ENCODE measurements around the gene USE1.

DNA sequence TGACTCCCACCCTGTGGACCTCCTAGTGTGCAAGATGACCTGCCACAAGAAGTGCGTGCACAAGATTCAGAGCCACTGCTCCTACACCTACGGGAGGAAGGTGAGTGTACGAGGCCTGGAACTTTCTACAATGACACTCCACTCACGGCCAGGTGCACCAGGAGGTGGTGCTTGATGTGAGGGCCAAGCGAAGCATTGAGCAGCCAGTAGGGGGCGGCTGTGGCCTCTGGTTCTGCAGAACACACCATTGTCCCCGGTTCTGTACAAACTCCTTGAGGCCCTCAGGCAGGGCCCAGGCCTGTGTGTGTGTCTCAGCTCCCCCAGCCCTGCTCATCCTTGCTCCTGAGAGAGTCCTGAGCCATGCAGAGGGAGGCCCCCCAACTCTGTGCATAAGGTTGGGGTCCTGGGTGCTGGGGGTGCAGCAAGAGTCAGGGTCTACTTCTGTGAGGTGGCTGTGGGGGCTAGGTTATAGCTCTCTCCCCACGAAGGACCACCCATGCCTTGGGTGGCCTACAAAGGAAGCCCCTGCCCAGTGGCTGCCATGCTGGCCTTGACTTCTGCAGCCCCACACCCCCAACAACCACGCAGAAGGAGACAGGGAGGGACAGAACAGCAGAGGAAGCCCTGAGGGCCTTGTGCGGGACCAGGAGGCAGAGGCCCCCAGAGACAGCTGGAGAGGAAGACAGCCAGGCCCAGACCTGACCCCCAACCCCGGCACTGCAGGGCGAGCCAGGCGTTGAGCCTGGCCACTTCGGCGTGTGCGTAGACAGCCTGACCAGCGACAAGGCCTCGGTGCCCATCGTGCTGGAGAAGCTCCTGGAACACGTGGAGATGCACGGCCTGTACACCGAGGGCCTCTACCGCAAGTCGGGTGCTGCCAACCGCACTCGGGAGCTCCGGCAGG is 9.7 kb upstream of the USE1 start:
- TF ChIP-seq, protein P1, sequence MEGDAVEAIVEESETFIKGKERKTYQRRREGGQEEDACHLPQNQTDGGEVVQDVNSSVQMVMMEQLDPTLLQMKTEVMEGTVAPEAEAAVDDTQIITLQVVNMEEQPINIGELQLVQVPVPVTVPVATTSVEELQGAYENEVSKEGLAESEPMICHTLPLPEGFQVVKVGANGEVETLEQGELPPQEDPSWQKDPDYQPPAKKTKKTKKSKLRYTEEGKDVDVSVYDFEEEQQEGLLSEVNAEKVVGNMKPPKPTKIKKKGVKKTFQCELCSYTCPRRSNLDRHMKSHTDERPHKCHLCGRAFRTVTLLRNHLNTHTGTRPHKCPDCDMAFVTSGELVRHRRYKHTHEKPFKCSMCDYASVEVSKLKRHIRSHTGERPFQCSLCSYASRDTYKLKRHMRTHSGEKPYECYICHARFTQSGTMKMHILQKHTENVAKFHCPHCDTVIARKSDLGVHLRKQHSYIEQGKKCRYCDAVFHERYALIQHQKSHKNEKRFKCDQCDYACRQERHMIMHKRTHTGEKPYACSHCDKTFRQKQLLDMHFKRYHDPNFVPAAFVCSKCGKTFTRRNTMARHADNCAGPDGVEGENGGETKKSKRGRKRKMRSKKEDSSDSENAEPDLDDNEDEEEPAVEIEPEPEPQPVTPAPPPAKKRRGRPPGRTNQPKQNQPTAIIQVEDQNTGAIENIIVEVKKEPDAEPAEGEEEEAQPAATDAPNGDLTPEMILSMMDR (IDR thresholded peaks at IDR 0.05) = peak; percentile 39 to 54
- no peak for TF ChIP-seq POLR2AphosphoS5 (IDR thresholded peaks at IDR 0.05)
